ENCODE data around the gene APPBP2.

APPBP2 gene

DNA sequence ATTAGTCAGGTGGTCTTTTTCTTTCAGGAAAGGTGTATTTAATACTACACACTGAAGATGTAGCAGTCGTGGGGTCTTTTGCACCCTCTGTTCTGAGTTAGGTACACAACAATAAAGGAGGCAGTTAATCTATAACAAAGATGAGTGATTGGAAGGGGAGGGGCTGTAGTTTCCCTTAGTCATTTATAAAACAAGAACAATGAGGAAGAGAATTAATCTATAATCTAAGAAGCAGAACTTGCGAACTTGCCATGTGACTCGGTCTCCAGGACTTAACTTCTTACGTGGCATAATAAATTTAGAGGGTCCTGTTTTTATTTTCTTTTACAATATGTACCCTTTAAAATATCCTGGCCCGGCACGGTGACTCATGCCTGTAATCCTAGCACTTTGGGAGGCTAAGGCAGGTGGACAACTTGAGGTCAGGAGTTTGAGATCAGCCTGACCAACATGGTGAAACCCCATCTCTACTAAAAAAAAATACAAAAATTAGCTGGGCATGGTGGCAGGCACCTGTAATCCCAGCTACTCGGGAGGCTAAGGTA is 8.6 kb upstream of the APPBP2 start:
- TF ChIP-seq, protein P1, sequence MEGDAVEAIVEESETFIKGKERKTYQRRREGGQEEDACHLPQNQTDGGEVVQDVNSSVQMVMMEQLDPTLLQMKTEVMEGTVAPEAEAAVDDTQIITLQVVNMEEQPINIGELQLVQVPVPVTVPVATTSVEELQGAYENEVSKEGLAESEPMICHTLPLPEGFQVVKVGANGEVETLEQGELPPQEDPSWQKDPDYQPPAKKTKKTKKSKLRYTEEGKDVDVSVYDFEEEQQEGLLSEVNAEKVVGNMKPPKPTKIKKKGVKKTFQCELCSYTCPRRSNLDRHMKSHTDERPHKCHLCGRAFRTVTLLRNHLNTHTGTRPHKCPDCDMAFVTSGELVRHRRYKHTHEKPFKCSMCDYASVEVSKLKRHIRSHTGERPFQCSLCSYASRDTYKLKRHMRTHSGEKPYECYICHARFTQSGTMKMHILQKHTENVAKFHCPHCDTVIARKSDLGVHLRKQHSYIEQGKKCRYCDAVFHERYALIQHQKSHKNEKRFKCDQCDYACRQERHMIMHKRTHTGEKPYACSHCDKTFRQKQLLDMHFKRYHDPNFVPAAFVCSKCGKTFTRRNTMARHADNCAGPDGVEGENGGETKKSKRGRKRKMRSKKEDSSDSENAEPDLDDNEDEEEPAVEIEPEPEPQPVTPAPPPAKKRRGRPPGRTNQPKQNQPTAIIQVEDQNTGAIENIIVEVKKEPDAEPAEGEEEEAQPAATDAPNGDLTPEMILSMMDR (IDR thresholded peaks at IDR 0.05; ENCODE audit: low read depth, low read length), result no peak
- no peak overlapping the region for H3K4me3 ChIP-seq (ENCODE audit: low read depth, low read length)

DNA sequence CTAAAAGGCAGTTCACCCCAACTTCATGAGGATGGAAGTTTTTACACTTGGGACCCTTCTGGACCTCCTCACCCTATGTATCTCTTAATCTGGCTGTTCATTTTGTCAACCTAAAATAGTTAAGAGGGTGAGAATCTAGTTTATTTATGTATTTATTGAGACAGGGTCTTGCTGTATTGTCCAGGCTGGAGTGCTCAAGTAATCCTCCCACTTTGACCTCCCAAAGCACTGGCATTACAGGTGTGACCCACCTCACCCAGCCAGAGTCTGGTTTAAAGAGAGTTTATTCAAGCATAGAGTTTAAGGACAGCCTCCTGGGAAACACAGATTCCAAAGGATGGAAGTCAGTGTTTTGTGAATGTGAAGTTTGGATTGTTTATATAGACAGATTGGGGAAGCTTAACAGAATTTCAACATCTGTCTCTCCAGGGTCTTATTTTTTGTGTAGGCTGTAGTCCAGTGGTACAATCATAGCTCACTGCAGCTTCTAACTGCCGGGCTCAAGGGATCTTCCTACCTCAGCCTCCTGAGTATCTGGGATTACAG is 8.0 kb upstream of the APPBP2 start:
- TF ChIP-seq, protein P1 (IDR thresholded peaks at IDR 0.05; ENCODE audit: low read depth, low read length), result no peak
- no peak overlapping the region for H3K4me3 ChIP-seq (ENCODE audit: low read depth, low read length)

GRCh38 chr17:60529806-60530205 is 3.8 kb upstream of the APPBP2 start:
- TF ChIP-seq, protein P1 (IDR thresholded peaks at IDR 0.05; ENCODE audit: low read depth, low read length), result no peak
- no peak overlapping the region for H3K4me3 ChIP-seq (ENCODE audit: low read depth, low read length)

DNA sequence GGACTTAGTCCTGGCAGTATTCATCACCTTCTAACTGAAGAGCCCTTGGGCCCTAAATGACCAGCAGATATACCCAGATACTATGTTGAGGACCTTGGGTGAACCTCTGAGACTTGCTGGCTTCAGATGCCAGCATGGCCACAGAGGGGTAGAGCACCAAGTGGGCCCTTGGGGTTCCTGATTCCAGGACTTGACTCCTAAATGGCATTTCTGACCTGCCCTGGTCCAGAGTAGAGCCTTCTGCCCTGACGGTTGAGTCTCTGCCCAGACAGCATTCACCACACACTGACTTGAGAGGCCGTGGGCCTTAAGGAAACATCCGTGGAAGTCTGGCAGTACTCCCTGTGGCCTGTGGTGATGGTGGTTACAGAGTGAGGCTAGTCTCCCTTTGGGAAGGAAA is 2.8 kb upstream of the APPBP2 start:
- no peak overlapping the region for H3K4me3 ChIP-seq (ENCODE audit: low read depth, low read length)
- TF ChIP-seq, protein P1 (IDR thresholded peaks at IDR 0.05; ENCODE audit: low read depth, low read length), result no peak

- TF ChIP-seq, protein P1 (IDR thresholded peaks at IDR 0.05; ENCODE audit: low read depth, low read length), result no peak
- H3K4me3 ChIP-seq (ENCODE audit: low read depth, low read length), result no peak overlapping the region
Measured at GRCh38 chr17:60527701-60528100, 1.7 kb upstream of the APPBP2 start.

DNA sequence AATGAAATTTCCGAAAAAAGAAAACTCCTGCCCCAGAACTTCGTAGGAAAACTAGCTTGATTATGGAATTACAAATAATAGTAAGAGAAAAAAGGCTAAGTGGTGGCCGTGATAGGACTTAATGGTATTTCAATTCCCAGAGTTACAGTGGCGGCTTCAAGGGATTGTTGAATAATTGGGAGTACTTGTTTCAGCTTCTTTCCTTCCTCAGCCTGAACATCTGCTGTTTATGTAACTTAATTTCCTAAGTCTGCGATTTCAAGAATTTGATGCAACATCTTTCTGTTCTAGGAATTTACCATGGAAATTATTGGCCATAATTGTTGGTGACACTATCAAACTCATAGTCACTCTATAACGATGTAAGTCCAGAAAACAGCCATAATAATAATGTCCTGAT is 684 bp upstream of the APPBP2 start:
- H3K4me3 ChIP-seq (ENCODE audit: low read depth, low read length), result peak overlapping the region; percentile 100
- TF ChIP-seq, protein P1 (IDR thresholded peaks at IDR 0.05; ENCODE audit: low read depth, low read length), result no peak

GRCh38 chr17:60525328-60525684 is 736 bp downstream of the APPBP2 start:
- TF ChIP-seq, protein P1 (IDR thresholded peaks at IDR 0.05; ENCODE audit: low read depth, low read length), result no peak
- H3K4me3 ChIP-seq (ENCODE audit: low read depth, low read length), result peak overlapping the region; percentile 100

Measured in WI38 (cell line).